Activated naive CD8-positive, alpha-beta T cell treated with anti-CD3 and anti-CD28 coated beads, Interleukin-2, amount 10 ng/mL, durations not matched to agents 7 days and 5 days (primary cell): ENCODE measurements around the gene USP16. TPM values are rescaled to one million over a fixed set of nuclear protein-coding genes. Genes with fewer than 3 reads are reported as not detected.
A peak's percentile ranks its signal among the peaks of the same experiment; 100 is the strongest.
"Not testable (repeated sequence)": the region's sequence is repeated elsewhere in the genome, so short reads cannot be mapped to it uniquely, and the experiment has no call there.

Experiments
- ATAC-seq: fragments of 150-1000 bp; cut with Tn5 transposase; one replicate; pipeline ENCODE4 v1.10.0; 2021; ENCODE audit warnings: low read depth, moderate library complexity
- POLR2A ChIA-PET: fragments of 350-600 bp; sonication (Branson Sonifier 250); formaldehyde crosslinking; loops from one replicate; lab custom pipeline; 2021; ENCODE audit warnings: antibody characterized with exemption; lab: Charles Lee
- DNase-seq: peaks from one replicate; pipeline ENCODE4 v3.0.0; 2021
- H3K27ac Mint-ChIP-seq: one replicate; pipeline ENCODE4 v1.8.0; 2022; ENCODE audit warnings: mild to moderate bottlenecking, mixed read lengths
- H3K27me3 Mint-ChIP-seq: one replicate; pipeline ENCODE4 v1.8.0; 2022; ENCODE audit warnings: mild to moderate bottlenecking, moderate library complexity, mixed read lengths
- H3K36me3 Mint-ChIP-seq: one replicate; pipeline ENCODE4 v1.8.0; 2021; ENCODE audit warnings: mild to moderate bottlenecking, mixed read lengths
- H3K4me1 Mint-ChIP-seq: one replicate; pipeline ENCODE4 v1.8.0; 2021; ENCODE audit warnings: mixed read lengths
- H3K4me3 Mint-ChIP-seq: one replicate; pipeline ENCODE4 v1.8.0; 2022; ENCODE audit warnings: mild to moderate bottlenecking, moderate library complexity, mixed read lengths
- H3K9me3 Mint-ChIP-seq: one replicate; pipeline ENCODE4 v1.8.0; 2021; ENCODE audit warnings: mixed read lengths
- total RNA-seq, 2 experiments: library from RNA; stranded (reverse); gene quantifications; one replicate each; pipeline ENCODE4 v1.2.3, GENCODE V29; 2021

USP16 gene
- total RNA-seq, 2 experiments from 2014 or later: 39.5 to 40.9 TPM

DNA sequence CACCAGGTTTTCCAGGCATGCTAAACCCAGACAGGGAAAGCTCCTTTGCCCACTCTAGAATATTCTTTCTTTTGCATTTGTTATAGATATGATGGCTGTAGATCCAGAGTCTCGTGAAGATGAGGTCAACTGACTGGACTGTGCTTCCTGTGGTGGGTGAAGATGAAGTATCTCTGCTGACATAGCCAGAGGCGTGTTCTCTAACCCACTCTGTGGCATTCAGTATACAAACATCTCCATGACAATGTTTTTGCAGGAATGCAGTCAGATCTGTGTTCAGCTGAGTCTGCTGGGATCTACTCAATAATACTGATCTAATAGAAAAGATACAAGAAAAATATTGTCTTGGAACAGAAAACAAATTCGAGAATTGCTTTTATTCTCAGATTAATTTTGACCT, 16.7 kb upstream of the USP16 start:
- DNase-seq: no peak
- H3K27ac Mint-ChIP-seq: no peak overlapping the region
- H3K36me3 Mint-ChIP-seq: peaks cover 12% of the 10 kb centered on the region
- H3K4me3 Mint-ChIP-seq: no peak overlapping the region
- H3K4me1 Mint-ChIP-seq: peaks cover 3% of the 10 kb centered on the region
- no peak for ATAC-seq
- POLR2A ChIA-PET: interaction anchor here (1.7 kb wide), 1 partner anchor 15 kb away, joined by 4 read pairs; the partner anchor contains the start of gene LTN1
- no peaks in the 10 kb centered on the region for H3K9me3 Mint-ChIP-seq
- H3K27me3 Mint-ChIP-seq: no peaks in the 10 kb centered on the region

GRCh38 chr21:29008367-29008766, 16.1 kb upstream of the USP16 start:
- peaks cover 15% of the 10 kb centered on the region for H3K36me3 Mint-ChIP-seq
- DNase-seq (no peak), ATAC-seq (no peak)
- H3K4me3 Mint-ChIP-seq: no peak overlapping the region
- POLR2A ChIA-PET: interaction anchor here (1.7 kb wide), 1 partner anchor 15 kb away, joined by 4 read pairs; the partner anchor contains the start of gene LTN1
- H3K9me3 Mint-ChIP-seq: no peaks in the 10 kb centered on the region
- H3K27me3 Mint-ChIP-seq: no peaks in the 10 kb centered on the region
- peaks cover 3% of the 10 kb centered on the region for H3K4me1 Mint-ChIP-seq
- no peak overlapping the region for H3K27ac Mint-ChIP-seq

DNA sequence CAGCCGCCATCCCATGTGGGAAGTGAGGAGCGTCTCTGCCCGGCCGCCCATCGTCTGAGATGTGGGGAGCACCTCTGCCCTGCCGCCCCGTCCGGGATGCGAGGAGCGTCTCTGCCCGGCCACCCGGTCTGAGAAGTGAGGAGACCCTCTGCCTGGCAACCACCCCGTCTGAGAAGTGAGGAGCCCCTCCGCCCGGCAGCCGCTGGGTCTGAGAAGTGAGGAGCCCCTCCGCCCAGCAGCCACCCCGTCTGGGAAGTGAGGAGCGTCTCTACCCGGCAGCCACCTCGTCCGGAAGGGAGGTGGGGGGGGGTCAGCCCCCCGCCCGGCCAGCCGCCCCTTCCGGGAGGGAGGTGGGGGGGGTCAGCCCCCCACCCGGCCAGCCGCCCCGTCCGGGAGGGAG, 13.2 kb upstream of the USP16 start:
- H3K4me3 Mint-ChIP-seq, H3K27me3 Mint-ChIP-seq, H3K4me1 Mint-ChIP-seq, H3K27ac Mint-ChIP-seq, DNase-seq, ATAC-seq, H3K9me3 Mint-ChIP-seq, POLR2A ChIA-PET: not testable (repeated sequence)
- H3K36me3 Mint-ChIP-seq: peaks cover 23% of the 10 kb centered on the region

DNA sequence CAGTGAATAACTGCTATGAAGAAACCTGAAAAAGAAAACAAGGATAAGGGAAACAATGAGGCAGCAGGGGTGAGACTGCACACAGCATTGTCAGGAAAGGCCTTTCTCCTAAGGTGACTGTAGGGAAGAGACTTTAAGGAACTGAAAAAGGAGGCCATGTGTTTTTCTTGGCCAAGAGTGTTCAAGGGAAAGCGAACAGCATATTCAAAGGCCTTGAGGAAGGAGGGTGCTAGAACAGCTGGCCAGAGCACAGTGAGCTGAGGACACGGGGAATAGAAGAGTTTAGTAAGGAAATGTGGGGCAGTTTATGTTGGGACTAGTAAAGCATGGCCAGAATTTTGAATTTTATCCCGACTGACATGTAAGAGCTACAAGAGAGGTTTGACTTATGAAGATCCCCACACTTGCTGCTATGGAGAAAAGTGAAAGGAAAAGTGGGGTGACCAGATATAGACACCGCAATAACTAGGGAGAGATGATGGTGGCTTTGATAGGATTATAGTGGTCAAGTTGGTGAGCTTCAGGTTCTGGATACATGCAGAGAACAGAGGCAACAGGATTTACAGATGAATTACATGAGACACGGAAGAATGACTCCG, 6.7 kb upstream of the USP16 start:
- H3K36me3 Mint-ChIP-seq: peaks cover 10% of the 10 kb centered on the region
- H3K27ac Mint-ChIP-seq: peak overlapping the region; percentile 81
- no peaks in the 10 kb centered on the region for H3K27me3 Mint-ChIP-seq
- no peaks in the 10 kb centered on the region for H3K9me3 Mint-ChIP-seq
- H3K4me3 Mint-ChIP-seq: peak overlapping the region; percentile 85
- peaks cover 25% of the 10 kb centered on the region for H3K4me1 Mint-ChIP-seq
- no peak for ATAC-seq
- POLR2A ChIA-PET: interaction anchor here (1.5 to 9.2 kb wide), 5 partner anchors 14 to 168 kb away, joined by 3 to 171 read pairs (median 14); partner anchors contain the start of genes CCT8 and LTN1
- no peak for DNase-seq

- H3K27ac Mint-ChIP-seq: peak overlapping the region; percentile 93
- H3K4me3 Mint-ChIP-seq: peak overlapping the region; percentile 85
- no peak for DNase-seq
- no peaks in the 10 kb centered on the region for H3K27me3 Mint-ChIP-seq
- H3K4me1 Mint-ChIP-seq: peaks cover 29% of the 10 kb centered on the region
- H3K36me3 Mint-ChIP-seq: peaks cover 7% of the 10 kb centered on the region
- H3K9me3 Mint-ChIP-seq: no peaks in the 10 kb centered on the region
- POLR2A ChIA-PET: interaction anchor here (0.7 to 9.2 kb wide), 9 partner anchors 9 to 168 kb away, joined by 3 to 171 read pairs (median 6); partner anchors contain the start of genes CCT8 and LTN1
- no peak for ATAC-seq
Measured at GRCh38 chr21:29018540-29018939, 5.9 kb upstream of the USP16 start.

DNA sequence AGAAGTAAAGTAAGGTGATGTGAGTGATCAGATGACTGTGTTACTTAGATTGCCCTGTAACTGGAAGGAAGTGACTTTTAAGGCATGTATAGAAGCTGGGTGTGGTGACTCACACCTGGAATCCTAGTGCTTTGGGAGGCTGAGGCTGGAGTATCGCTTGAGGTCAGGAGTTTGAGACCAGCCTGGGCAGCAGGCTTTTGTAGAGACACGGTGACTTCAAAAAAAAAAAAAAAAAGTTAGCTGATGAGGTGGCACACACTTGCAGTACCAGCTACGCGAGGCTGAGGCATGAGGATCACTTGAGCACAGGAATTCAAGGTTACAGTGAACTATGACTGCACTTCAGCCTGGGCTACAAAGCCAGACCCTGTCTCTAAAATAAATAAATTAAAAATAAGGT, 2.3 kb upstream of the USP16 start:
- peaks cover 2% of the 10 kb centered on the region for H3K36me3 Mint-ChIP-seq
- no peaks in the 10 kb centered on the region for H3K9me3 Mint-ChIP-seq
- peaks cover 46% of the 10 kb centered on the region for H3K4me1 Mint-ChIP-seq
- peak overlapping the region; percentile 80 for H3K27ac Mint-ChIP-seq
- H3K27me3 Mint-ChIP-seq: no peaks in the 10 kb centered on the region
- no peak for ATAC-seq
- POLR2A ChIA-PET: interaction anchor here (0.6 to 9.2 kb wide), 7 partner anchors 8 to 55 kb away, joined by 4 to 171 read pairs (median 17); partner anchors contain the start of genes CCT8 and LTN1
- no peak for DNase-seq
- H3K4me3 Mint-ChIP-seq: peak overlapping the region; percentile 37

DNA sequence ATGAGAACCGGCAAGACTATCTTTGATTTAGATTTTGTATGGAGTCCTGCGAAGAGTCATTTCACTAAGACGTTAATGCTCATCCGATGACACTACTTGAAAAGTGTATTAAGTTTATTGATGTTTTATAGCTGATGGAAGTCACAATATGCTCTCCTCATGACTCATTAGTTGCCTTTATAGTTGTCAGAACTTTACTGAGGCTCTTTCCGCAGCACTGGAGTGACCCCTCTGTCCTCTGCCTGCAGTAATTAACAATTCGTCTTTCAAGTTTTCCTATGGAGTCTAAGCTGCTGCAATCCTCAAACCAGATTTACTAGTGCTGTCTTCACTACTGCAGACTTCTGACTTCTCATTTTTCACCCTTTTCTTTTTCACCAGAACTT, 853 bp downstream of the USP16 start:
- no peak for ATAC-seq
- Mint-ChIP-seq H3K36me3 (peaks cover 5% of the 10 kb centered on the region), H3K4me3 (peak overlapping the region; percentile 93), H3K27ac (peak overlapping the region; percentile 98), H3K4me1 (peaks cover 39% of the 10 kb centered on the region), H3K9me3 (no peaks in the 10 kb centered on the region), H3K27me3 (no peaks in the 10 kb centered on the region)
- POLR2A ChIA-PET: interaction anchor here (0.7 to 9.2 kb wide), 8 partner anchors 12 to 189 kb away, joined by 3 to 171 read pairs (median 12); partner anchors contain the start of genes CCT8 and LTN1
- DNase-seq: no peak

- DNase-seq (no peak), ATAC-seq (no peak)
- POLR2A ChIA-PET: interaction anchor here (0.9 kb wide), 1 partner anchor 26 kb away, joined by 3 read pairs; no protein-coding TSS in a partner anchor
- Mint-ChIP-seq H3K4me1 (peaks cover 29% of the 10 kb centered on the region), H3K27me3 (no peaks in the 10 kb centered on the region), H3K36me3 (peaks cover 16% of the 10 kb centered on the region), H3K4me3 (no peak overlapping the region), H3K27ac (no peak overlapping the region), H3K9me3 (no peaks in the 10 kb centered on the region)
Measured at GRCh38 chr21:29029524-29029923, 5.1 kb downstream of the USP16 start.

GRCh38 chr21:29030909-29031308, 6.4 kb downstream of the USP16 start:
- no peak for DNase-seq
- no peak for ATAC-seq
- H3K27me3 Mint-ChIP-seq: no peaks in the 10 kb centered on the region
- peaks cover 20% of the 10 kb centered on the region for H3K36me3 Mint-ChIP-seq
- H3K4me1 Mint-ChIP-seq: peaks cover 23% of the 10 kb centered on the region
- no peaks in the 10 kb centered on the region for H3K9me3 Mint-ChIP-seq
- POLR2A ChIA-PET: interaction anchor here (1.1 to 1.9 kb wide), 2 partner anchors 9 to 38 kb away, joined by 3 to 7 read pairs; partner anchors contain the start of gene LTN1
- H3K27ac Mint-ChIP-seq: peak overlapping the region; percentile 45
- H3K4me3 Mint-ChIP-seq: no peak overlapping the region

DNA sequence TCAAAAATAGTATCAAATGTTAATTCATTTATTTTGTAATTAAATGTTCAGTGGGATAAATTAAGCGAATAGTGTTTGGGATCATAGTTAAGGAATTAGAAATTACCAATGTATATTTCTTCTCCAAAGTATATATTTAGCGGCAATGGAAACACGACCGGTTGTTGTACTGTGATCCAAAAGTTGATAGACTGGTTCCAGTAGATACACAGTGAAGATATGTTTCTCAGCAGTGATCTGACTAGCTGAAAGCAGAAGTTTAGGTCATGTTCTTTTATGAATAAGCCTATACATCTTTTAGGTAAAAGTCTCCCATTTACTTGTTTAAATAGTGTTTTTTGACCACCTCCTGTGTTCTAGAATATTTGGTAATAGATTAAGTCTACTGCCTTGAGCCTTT, 8.8 kb downstream of the USP16 start:
- H3K27ac Mint-ChIP-seq: no peak overlapping the region
- H3K9me3 Mint-ChIP-seq: no peaks in the 10 kb centered on the region
- peaks cover 12% of the 10 kb centered on the region for H3K4me1 Mint-ChIP-seq
- no peak for ATAC-seq
- no peak for DNase-seq
- H3K27me3 Mint-ChIP-seq: no peaks in the 10 kb centered on the region
- no peak overlapping the region for H3K4me3 Mint-ChIP-seq
- POLR2A ChIA-PET: no interaction called here
- peaks cover 22% of the 10 kb centered on the region for H3K36me3 Mint-ChIP-seq

DNA sequence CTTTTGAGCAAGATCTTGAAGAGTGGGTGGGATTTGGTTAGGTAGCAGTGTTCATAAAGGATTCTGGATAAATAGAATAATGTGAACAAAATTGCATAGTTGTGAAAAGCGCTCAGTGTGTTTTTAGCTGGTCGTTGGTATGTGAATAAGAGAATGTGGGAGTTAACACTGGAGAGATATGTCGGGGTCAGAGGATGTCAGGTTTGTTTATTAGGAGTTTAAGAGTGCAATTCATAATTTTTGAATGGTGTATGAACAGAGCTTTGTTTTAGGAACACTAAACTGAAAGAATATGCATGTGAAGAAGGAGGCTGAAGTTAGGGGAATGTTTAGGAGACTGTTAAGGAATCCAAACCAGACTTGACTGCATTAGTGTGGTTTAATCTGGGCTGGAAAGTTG, 9.4 kb downstream of the USP16 start:
- H3K27me3 Mint-ChIP-seq: no peaks in the 10 kb centered on the region
- peaks cover 12% of the 10 kb centered on the region for H3K4me1 Mint-ChIP-seq
- no peak for ATAC-seq
- peaks cover 22% of the 10 kb centered on the region for H3K36me3 Mint-ChIP-seq
- DNase-seq: no peak
- no peak overlapping the region for H3K4me3 Mint-ChIP-seq
- no peak overlapping the region for H3K27ac Mint-ChIP-seq
- no peaks in the 10 kb centered on the region for H3K9me3 Mint-ChIP-seq
- POLR2A ChIA-PET: no interaction called here

- H3K4me3 Mint-ChIP-seq: no peak overlapping the region
- peaks cover 11% of the 10 kb centered on the region for H3K4me1 Mint-ChIP-seq
- POLR2A ChIA-PET: no interaction called here
- H3K36me3 Mint-ChIP-seq: peaks cover 23% of the 10 kb centered on the region
- DNase-seq (no peak), ATAC-seq (no peak)
- no peaks in the 10 kb centered on the region for H3K27me3 Mint-ChIP-seq
- no peaks in the 10 kb centered on the region for H3K9me3 Mint-ChIP-seq
- H3K27ac Mint-ChIP-seq: no peak overlapping the region
Measured at GRCh38 chr21:29034678-29035077, 10.2 kb downstream of the USP16 start.

DNA sequence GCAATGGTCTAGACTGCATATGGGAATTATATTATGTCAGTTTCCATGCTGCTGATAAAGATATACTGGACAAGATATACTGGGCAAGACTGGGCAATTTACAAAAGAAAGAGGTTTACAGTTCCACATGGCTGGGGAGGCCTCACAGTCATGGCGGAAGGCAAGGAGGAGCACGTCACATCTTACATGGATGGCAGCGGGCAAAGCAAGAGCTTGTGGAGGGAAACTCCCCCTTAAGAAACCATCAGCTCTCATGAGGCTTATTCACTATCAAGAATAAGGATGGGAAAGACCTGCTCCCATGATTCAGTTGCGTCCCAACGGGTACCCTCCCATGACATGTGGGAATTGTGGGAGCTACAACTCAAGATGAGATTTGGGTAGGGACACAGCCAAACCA, 27.8 kb downstream of the USP16 start:
- peaks cover 26% of the 10 kb centered on the region for H3K36me3 Mint-ChIP-seq
- POLR2A ChIA-PET: interaction anchor here (1.5 kb wide), 1 partner anchor 18 kb away, joined by 4 read pairs; no protein-coding TSS in a partner anchor
- H3K4me1 Mint-ChIP-seq: peaks cover 3% of the 10 kb centered on the region

More for the DNA sequence above, 27.8 kb downstream of the USP16 start:
- Mint-ChIP-seq H3K27me3 (no peaks in the 10 kb centered on the region), H3K27ac (no peak overlapping the region), H3K4me3 (no peak overlapping the region), H3K9me3 (no peaks in the 10 kb centered on the region)
- no peak for ATAC-seq
- no peak for DNase-seq
